H1 (cell line): ENCODE measurements around the gene FHAD1. TPM values are rescaled to one million over a fixed set of nuclear protein-coding genes. Genes with fewer than 3 reads are reported as not detected.

Experiments
- BCL11A ChIP-seq, 2 experiments: IDR thresholded peaks; one replicate each; pipeline ENCODE4 v1.6.1; 2011; ENCODE audit warnings: low read depth in 2 of 2, low read length in 2 of 2, mild to moderate bottlenecking in 2 of 2
- CHD7 ChIP-seq: fragments of 300-600 bp; sonication (generic); IDR thresholded peaks from 2 replicates; pipeline ENCODE4 v1.7.1; 2012; ENCODE audit warnings: low read length, moderate library complexity, mild to moderate bottlenecking, inconsistent platforms; ENCODE audit not compliant: insufficient replicate concordance
- MAFK ChIP-seq: IDR thresholded peaks from 2 replicates; pipeline ENCODE4 v1.6.1; 2012; ENCODE audit warnings: low read depth, mild to moderate bottlenecking, improper control_type of control experiment, low read length
- RAD21 ChIP-seq, 2 experiments: IDR thresholded peaks in 1 of 2; conservative IDR thresholded peaks in 1 of 2; 2 replicates each; pipeline ENCODE4 v1.6.1; 2011; ENCODE audit warnings: low read depth in 2 of 2, low read length in 2 of 2, improper control_type of control experiment in 1 of 2, inconsistent platforms in 1 of 2, mild to moderate bottlenecking in 1 of 2, moderate library complexity in 1 of 2
- TAF7 ChIP-seq: optimal IDR thresholded peaks from 2 replicates; pipeline ENCODE3; 2011; ENCODE audit warnings: low read depth, mild to moderate bottlenecking, inconsistent platforms, low read length, moderate library complexity, borderline replicate concordance
- polyA plus RNA-seq, 7 experiments: library from polyadenylated mRNA; depleted of rRNA in 3 of 7; stranded (reverse) in 5 of 7; unstranded in 2 of 7; fragments of >200 nt in 5 of 7; fragments of 200-250 nt in 2 of 7; gene quantifications; 1 replicate in 5 of 7; 2 replicates in 1 of 7; 4 replicates in 1 of 7; pipeline versions ENCODE4 v1.2.1 to v1.2.3, GENCODE V29; 2011 to 2013; ENCODE audit warnings: missing spikeins in 2 of 7, mixed read lengths in 2 of 7
- total RNA-seq: library from RNA; stranded (reverse); fragmentation: NEBNext Ultra II Directional; extraction: Animal tissue kit (Norgen Biotek cat#: 25700); gene quantifications from 2 replicates; pipeline ENCODE4 v1.2.1, GENCODE V29; 2021

The FHAD1 gene
- total and polyA plus RNA-seq, 2 of the 8 experiments (the other 6 are each of a cell fraction or from before 2014, with no cell fraction given): 0.39 to 0.69 TPM

DNA sequence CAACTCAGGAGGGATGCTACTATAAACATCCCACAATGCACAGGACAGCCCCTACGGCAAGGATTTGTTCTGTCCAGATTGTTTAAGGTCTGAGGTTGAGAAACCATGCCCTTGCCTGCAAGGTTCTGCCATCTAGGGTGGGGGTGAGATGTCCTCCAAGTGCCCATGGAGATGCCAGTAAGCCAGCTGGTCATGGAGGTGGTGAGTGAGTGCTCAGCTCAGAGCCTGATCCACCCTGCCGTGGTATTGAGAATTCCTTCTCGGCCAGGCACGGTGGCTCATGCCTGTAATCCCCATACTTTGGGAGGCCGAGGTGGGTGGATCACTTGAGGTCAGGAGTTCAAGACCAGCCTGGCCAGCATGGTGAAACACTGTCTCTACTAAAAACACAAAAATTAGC, 178.0 kb downstream of the FHAD1 start (continued):
- TF ChIP-seq CHD7 (no peak), TAF7 (no peak), RAD21 (IDR thresholded peaks at IDR 0.05 in 1 of 2, conservative IDR thresholded peaks at IDR 0.05 in 1 of 2; ENCODE audit: low read depth in 2 of 2, low read length in 2 of 2) (no peak), BCL11A (IDR thresholded peaks at IDR 0.05; ENCODE audit: low read depth in 2 of 2, low read length in 2 of 2) (no peak), MAFK (no peak)
- TF ChIP-seq, all 59 proteins: peak for 0
